HFF-Myc (cell line): ENCODE data around the gene COG7.

Source experiments
- DNase-seq: peaks from one replicate; pipeline ENCODE4 v3.0.0-alpha.2; 2011; ENCODE audit warnings: low read depth; ENCODE audit errors: extremely low read depth
- H3K4me3 ChIP-seq: replicated peaks from 2 replicates; pipeline ENCODE4 v1.5.1; 2011; ENCODE audit warnings: low read depth, mild to moderate bottlenecking, control low read depth, low read length
- CTCF ChIP-seq: IDR thresholded peaks from 2 replicates; pipeline ENCODE4 v1.5.1; 2012; ENCODE audit warnings: mild to moderate bottlenecking, low read depth, low read length, control low read depth; ENCODE audit errors: missing control alignments

The COG7 gene

GRCh38 chr16:23452572-23453337 is at the start of gene COG7:
TSS of gene COG7 (minus strand) at chr16:23453189. CDS start at chr16:23452994, 195 bp downstream.
- DNase-seq, result peak; percentile 48
- H3K4me3 ChIP-seq, result peak within 1 kb of the TSS; percentile 92
- TF ChIP-seq CTCF, result no peak

- no peak overlapping the region for H3K4me3 ChIP-seq
- no peak for TF ChIP-seq CTCF
- DNase-seq, result no peak
These were observed 49.5 kb upstream of the COG7 start for GRCh38 chr16:23502466-23502865.

- H3K4me3 ChIP-seq, result no peak overlapping the region
- no peak for TF ChIP-seq CTCF
- no peak for DNase-seq
These were observed 48.3 kb upstream of the COG7 start for GRCh38 chr16:23501291-23501690.

GRCh38 chr16:23500862-23501225 is 47.9 kb upstream of the COG7 start:
- DNase-seq, result no peak
- no peak for TF ChIP-seq CTCF
- no peak overlapping the region for H3K4me3 ChIP-seq

GRCh38 chr16:23500212-23500861 is 47.3 kb upstream of the COG7 start:
- H3K4me3 ChIP-seq, result no peak overlapping the region
- no peak for TF ChIP-seq CTCF
- DNase-seq, result no peak

- DNase-seq, result no peak
- H3K4me3 ChIP-seq, result no peak overlapping the region
- TF ChIP-seq CTCF, result no peak
These were observed 46.8 kb upstream of the COG7 start for GRCh38 chr16:23499801-23500200.
